GM23338 (cell line): Measurements from ENCODE around the gene FBXO30. TPM values are rescaled to one million over a fixed set of nuclear protein-coding genes. Genes with fewer than 3 reads are reported as not detected.

Experiments
- ATAC-seq: fragments of 200-7000 bp; cut with Tn5 transposase; 3 replicates; pipeline ENCODE4 v1.9.1; 2020
- DNase-seq: peaks from one replicate; pipeline ENCODE4 v3.0.0-alpha.2; 2015; ENCODE audit warnings: low spot score
- H2AFZ ChIP-seq: fragments of 200-600 bp; sonication (generic); 2 replicates; pipeline ENCODE4 v1.8.0; 2016; ENCODE audit warnings: antibody characterized with exemption, mild to moderate bottlenecking, moderate library complexity
- H3F3A ChIP-seq: fragments of 200-600 bp; sonication (generic); replicated peaks from 2 replicates; pipeline ENCODE4 v1.8.0; 2017; ENCODE audit warnings: antibody characterized with exemption, mixed run types, low read depth
- H3K27ac ChIP-seq: fragments of 200-600 bp; sonication (generic); 2 replicates; pipeline ENCODE4 v1.6.1; 2016; ENCODE audit warnings: low read depth
- H3K27me3 ChIP-seq: fragments of 200-600 bp; sonication (generic); 2 replicates; pipeline ENCODE4 v1.8.0; 2016; ENCODE audit warnings: mild to moderate bottlenecking, mixed run types, moderate library complexity; ENCODE audit not compliant: insufficient read depth
- H3K36me3 ChIP-seq: fragments of 200-600 bp; sonication (generic); 2 replicates; pipeline ENCODE4 v1.8.0; 2016; ENCODE audit warnings: mild to moderate bottlenecking; ENCODE audit not compliant: insufficient read depth
- H3K4me1 ChIP-seq: fragments of 200-600 bp; sonication (generic); 2 replicates; pipeline ENCODE4 v1.8.0; 2016; ENCODE audit warnings: mild to moderate bottlenecking, moderate library complexity; ENCODE audit not compliant: insufficient read depth
- H3K4me2 ChIP-seq: fragments of 200-600 bp; sonication (generic); 2 replicates; pipeline ENCODE4 v1.7.1; 2017; ENCODE audit warnings: mixed run types
- H3K4me3 ChIP-seq: fragments of 200-600 bp; sonication (generic); 2 replicates; pipeline ENCODE4 v1.6.1; 2016; ENCODE audit warnings: mixed run types
- H3K79me2 ChIP-seq: fragments of 200-600 bp; sonication (generic); replicated peaks from 2 replicates; pipeline ENCODE4 v1.8.0; 2017; ENCODE audit warnings: mild to moderate bottlenecking; ENCODE audit not compliant: insufficient read depth
- H3K9me2 ChIP-seq: fragments of 200-600 bp; sonication (generic); 2 replicates; pipeline ENCODE4 v1.8.0; 2017; ENCODE audit not compliant: insufficient read depth
- H4K20me1 ChIP-seq: fragments of 200-600 bp; sonication (generic); replicated peaks from 2 replicates; pipeline ENCODE4 v1.8.0; 2017; ENCODE audit warnings: mild to moderate bottlenecking; ENCODE audit not compliant: insufficient read depth
- H3K27ac Mint-ChIP-seq: 2 replicates; pipeline ENCODE4 v1.8.0; 2020; ENCODE audit warnings: inconsistent platforms, mild to moderate bottlenecking, moderate library complexity, mixed read lengths
- H3K27me3 Mint-ChIP-seq: 3 replicates; pipeline ENCODE4 v1.8.0; 2022; ENCODE audit warnings: low read depth, mild to moderate bottlenecking, moderate library complexity, mixed read lengths, inconsistent platforms; ENCODE audit not compliant: insufficient read depth, poor library complexity
- H3K36me3 Mint-ChIP-seq: 3 replicates; pipeline ENCODE4 v1.8.0; 2021; ENCODE audit warnings: low read depth, mild to moderate bottlenecking, inconsistent platforms, moderate library complexity, mixed read lengths
- H3K4me1 Mint-ChIP-seq: 3 replicates; pipeline ENCODE4 v1.8.0; 2020; ENCODE audit warnings: mild to moderate bottlenecking, inconsistent platforms, mixed read lengths
- H3K4me3 Mint-ChIP-seq: 3 replicates; pipeline ENCODE4 v1.8.0; 2021; ENCODE audit warnings: moderate library complexity, mild to moderate bottlenecking, inconsistent platforms, mixed read lengths
- H3K9me3 Mint-ChIP-seq: 3 replicates; pipeline ENCODE4 v1.8.0; 2020; ENCODE audit warnings: moderate library complexity, mild to moderate bottlenecking, inconsistent platforms, mixed read lengths
- CREB1 ChIP-seq: fragments of 250-450 bp; sonication (Bioruptor Pico); IDR thresholded peaks from 2 replicates; pipeline ENCODE4 v1.5.0; 2020; ENCODE audit warnings: low read depth, mild to moderate bottlenecking, moderate library complexity
- CTCF ChIP-seq, 2 experiments: fragments of 200-600 bp in 1 of 2; sonication (generic) in 1 of 2; conservative IDR thresholded peaks; 2 replicates each; pipeline versions ENCODE4 v1.5.1 to v1.6.1; 2016 to 2017; ENCODE audit warnings: antibody characterized with exemption in 2 of 2, low read depth in 2 of 2, mild to moderate bottlenecking in 2 of 2, moderate library complexity in 1 of 2
- ETS1 ChIP-seq: IDR thresholded peaks from 2 replicates; pipeline ENCODE4 v1.6.1; 2016; ENCODE audit warnings: antibody characterized with exemption
- EZH2 ChIP-seq: fragments of 200-600 bp; sonication (generic); IDR thresholded peaks from one replicate; pipeline ENCODE4 v1.8.0; 2017; ENCODE audit warnings: antibody characterized with exemption, mild to moderate bottlenecking, low read depth; ENCODE audit not compliant: unreplicated experiment
- EZH2phosphoT487 ChIP-seq: fragments of 200-600 bp; sonication (generic); IDR thresholded peaks from one replicate; pipeline ENCODE4 v1.8.1; 2018; ENCODE audit warnings: antibody characterized with exemption; ENCODE audit not compliant: unreplicated experiment
- JUNB ChIP-seq: IDR thresholded peaks from one replicate; pipeline ENCODE4 v1.6.1; 2016; ENCODE audit warnings: antibody characterized with exemption; ENCODE audit not compliant: unreplicated experiment
- NANOG ChIP-seq: IDR thresholded peaks from 2 replicates; pipeline ENCODE4 v1.6.1; 2016; ENCODE audit warnings: antibody characterized with exemption, borderline replicate concordance
- POLR2AphosphoS5 ChIP-seq: IDR thresholded peaks from 2 replicates; pipeline ENCODE4 v1.6.1; 2016; ENCODE audit warnings: antibody characterized with exemption, low read depth
- REST ChIP-seq: IDR thresholded peaks from one replicate; pipeline ENCODE4 v1.6.1; 2018; ENCODE audit warnings: antibody characterized with exemption; ENCODE audit not compliant: unreplicated experiment
- STAT1 ChIP-seq: IDR thresholded peaks from one replicate; pipeline ENCODE4 v1.6.1; 2016; ENCODE audit warnings: antibody characterized with exemption; ENCODE audit not compliant: unreplicated experiment
- ZNF114 ChIP-seq: fragments of 250-450 bp; sonication (Bioruptor Pico); IDR thresholded peaks from 2 replicates; pipeline ENCODE4 v1.5.0; 2020; ENCODE audit warnings: mild to moderate bottlenecking, moderate library complexity
- ZNF331 ChIP-seq: fragments of 250-450 bp; sonication (Bioruptor Pico); IDR thresholded peaks from 2 replicates; pipeline ENCODE4 v1.5.0; 2020; ENCODE audit warnings: low read depth, mild to moderate bottlenecking, moderate library complexity
- ZNF462 ChIP-seq: fragments of 250-450 bp; sonication (Bioruptor Pico); IDR thresholded peaks from 2 replicates; pipeline ENCODE4 v1.5.0; 2020; ENCODE audit warnings: mild to moderate bottlenecking, moderate library complexity
- polyA plus RNA-seq: library from polyadenylated mRNA; unstranded; fragments of >200 nt; fragmentation: Nextera tagmentation; extraction: Ambion mirVana; gene quantifications from 2 replicates; pipeline ENCODE4 v1.2.1, GENCODE V29; 2016
- total RNA-seq: library from RNA; depleted of rRNA; stranded (reverse); fragments of >200 nt; shearing (Covaris generic); gene quantifications from 2 replicates; pipeline ENCODE4 v1.2.3, GENCODE V29; 2014

The FBXO30 gene
- total and polyA plus RNA-seq, 2 experiments from 2014 or later = 6.5 to 21.3 TPM

GRCh38 chr6:145860562-145860961, 46.0 kb upstream of the FBXO30 start:
- Mint-ChIP-seq H3K4me3 (no peak overlapping the region), H3K27ac (no peak overlapping the region), H3K36me3 (peaks cover 14% of the 10 kb centered on the region; the same call in 2 of the 3 replicates), H3K4me1 (0 out of 3 replicates have a peak, but pooled peaks cover 2% of the 10 kb centered on the region), H3K27me3 (no peaks in the 10 kb centered on the region), H3K9me3 (peaks cover 9% of the 10 kb centered on the region; the same call in 2 of the 3 replicates)
- Histone ChIP-seq H3K27ac (no peak overlapping the region), H3K36me3 (no peaks in the 10 kb centered on the region; the same call in 1 of the 2 replicates), H3K4me1 (no peaks in the 10 kb centered on the region), H3F3A (no peaks in the 10 kb centered on the region), H2AFZ (no peak overlapping the region), H4K20me1 (no peaks in the 10 kb centered on the region), H3K4me2 (no peak overlapping the region), H3K9me2 (no peaks in the 10 kb centered on the region), H3K4me3 (no peak overlapping the region), H3K79me2 (no peaks in the 10 kb centered on the region), H3K27me3 (no peaks in the 10 kb centered on the region)
- ATAC-seq (no peak), DNase-seq (no peak)
- TF ChIP-seq ETS1 (no peak), CREB1 (CRISPR knock-in tag) (no peak), ZNF114 (CRISPR knock-in tag) (no peak), JUNB (no peak), EZH2phosphoT487 (no peak), ZNF331 (CRISPR knock-in tag) (no peak), ZNF462 (CRISPR knock-in tag) (no peak), REST (no peak), EZH2 (no peak), STAT1 (no peak), POLR2AphosphoS5 (no peak), NANOG (no peak), CTCF (conservative IDR thresholded peaks at IDR 0.05; ENCODE audit: low read depth in 2 of 2) (no peak)
